Keratinocyte (primary cell): Measurements from ENCODE around the gene CRYGD. TPM values are rescaled to one million over a fixed set of nuclear protein-coding genes. Genes with fewer than 3 reads are reported as not detected.

ENCODE experiments used
- DNase-seq: peaks from one replicate; pipeline ENCODE4 v3.0.0-alpha.2; 2011; ENCODE audit warnings: low read depth, missing footprints, low spot score
- FAIRE-seq: peaks from 2 replicates; lab custom pipeline; 2011; peaks lifted over from hg19 to GRCh38; lab: Jason Lieb, UNC
- H2AFZ ChIP-seq: 2 replicates; pipeline ENCODE4 v1.6.0; 2012; ENCODE audit warnings: low read length, control low read depth, inconsistent platforms; ENCODE audit not compliant: control insufficient read depth
- H3K27ac ChIP-seq: 2 replicates; pipeline ENCODE4 v1.5.1; 2011; ENCODE audit warnings: low read length; ENCODE audit not compliant: control insufficient read depth, insufficient read depth
- H3K27me3 ChIP-seq: 3 replicates; pipeline ENCODE4 v1.6.0; 2011; ENCODE audit warnings: low read length; ENCODE audit not compliant: control insufficient read depth, insufficient read depth; ENCODE audit errors: extremely low read depth
- H3K36me3 ChIP-seq, 2 experiments: 2 replicates in 1 of 2; 3 replicates in 1 of 2; pipeline ENCODE4 v1.5.1; 2011; ENCODE audit warnings: low read length in 2 of 2, mild to moderate bottlenecking in 1 of 2; ENCODE audit not compliant: control insufficient read depth in 2 of 2, insufficient read depth in 2 of 2; ENCODE audit errors: extremely low read depth in 1 of 2
- H3K4me1 ChIP-seq: 3 replicates; pipeline ENCODE4 v1.5.1; 2011; ENCODE audit warnings: low read length; ENCODE audit not compliant: control insufficient read depth, insufficient read depth; ENCODE audit errors: extremely low read depth
- H3K4me2 ChIP-seq: 3 replicates; pipeline ENCODE4 v1.6.0; 2011; ENCODE audit warnings: low read depth, low read length; ENCODE audit not compliant: control insufficient read depth, insufficient read depth; ENCODE audit errors: extremely low read depth
- H3K4me3 ChIP-seq, 3 experiments: fragments of 200-600 bp in 1 of 3; sonication (generic) in 1 of 3; 2 replicates in 2 of 3; 3 replicates in 1 of 3; pipeline ENCODE4 v1.5.1; 2011 to 2016; ENCODE audit warnings: low read length in 3 of 3, mild to moderate bottlenecking in 3 of 3, control low read depth in 2 of 3, inconsistent platforms in 1 of 3, low read depth in 1 of 3, mixed read lengths in 1 of 3, mixed run types in 1 of 3, moderate library complexity in 1 of 3; ENCODE audit not compliant: control insufficient read depth in 2 of 3, insufficient read depth in 2 of 3; ENCODE audit errors: extremely low read depth in 1 of 3
- H3K79me2 ChIP-seq: 2 replicates; pipeline ENCODE4 v1.6.0; 2012; ENCODE audit warnings: low read length; ENCODE audit not compliant: control insufficient read depth, insufficient read depth
- H3K9ac ChIP-seq: 3 replicates; pipeline ENCODE4 v1.6.0; 2011; ENCODE audit warnings: low read length; ENCODE audit not compliant: control insufficient read depth, insufficient read depth; ENCODE audit errors: extremely low read depth
- H3K9me1 ChIP-seq: 3 replicates; pipeline ENCODE4 v1.6.0; 2011; ENCODE audit warnings: low read length; ENCODE audit not compliant: control insufficient read depth, insufficient read depth; ENCODE audit errors: extremely low read depth
- H3K9me3 ChIP-seq: 2 replicates; pipeline ENCODE4 v1.5.1; 2012; ENCODE audit warnings: low read depth, low read length; ENCODE audit not compliant: control insufficient read depth
- H4K20me1 ChIP-seq: 3 replicates; pipeline ENCODE4 v1.6.0; 2011; ENCODE audit warnings: low read length; ENCODE audit not compliant: control insufficient read depth, insufficient read depth; ENCODE audit errors: extremely low read depth
- CTCF ChIP-seq, 3 experiments: IDR thresholded peaks in 1 of 3; conservative IDR thresholded peaks in 1 of 3; optimal IDR thresholded peaks in 1 of 3; 2 replicates in 2 of 3; 3 replicates in 1 of 3; pipeline versions ENCODE3 to v1.5.1; 2011; ENCODE audit warnings: low read length in 3 of 3, mild to moderate bottlenecking in 3 of 3, moderate library complexity in 2 of 3, control low read depth in 1 of 3, inconsistent platforms in 1 of 3; ENCODE audit not compliant: insufficient read depth in 2 of 3; ENCODE audit errors: extremely low read depth in 1 of 3
- EZH2 ChIP-seq: IDR thresholded peaks from one replicate; pipeline ENCODE4 v1.6.1; 2012; ENCODE audit warnings: inconsistent platforms, mild to moderate bottlenecking, low read length, moderate library complexity
- dilution Hi-C: fragments of 300-500 bp; cut with MboI; formaldehyde crosslinking; loops from one replicate; pipeline ENCODE4 v1.7.0; 2020; ENCODE audit warnings: low sequenced_read_pairs; ENCODE audit not compliant: extremely low pct_ligation_motif_present
- polyA plus RNA-seq, 5 experiments: library from polyadenylated mRNA; depleted of rRNA in 3 of 5; stranded (reverse) in 3 of 5; stranded (forward) in 1 of 5; unstranded in 1 of 5; fragments of >200 nt; gene quantifications; 1 replicate in 1 of 5; 2 replicates in 3 of 5; 3 replicates in 1 of 5; pipeline versions ENCODE4 v1.2.1 to v1.2.3, GENCODE V29; 2011 to 2012; ENCODE audit warnings: missing spikeins in 2 of 5, low read depth in 1 of 5, low replicate concordance in 1 of 5

The CRYGD gene
- polyA plus RNA-seq, 1 donor (not counting 4 experiments of a cell fraction or from before 2014, with no cell fraction given) = not detected

GRCh38 chr2:208125251-208125650, 927 bp upstream of the CRYGD start:
- no peaks in the 10 kb centered on the region for H3K9me1 ChIP-seq
- peaks cover 7% of the 10 kb centered on the region for H3K4me1 ChIP-seq
- dilution Hi-C loops = no loop called here
- H3K27ac ChIP-seq = no peak overlapping the region
- H3K27me3 ChIP-seq = peaks cover 12% of the 10 kb centered on the region
- no peak for TF ChIP-seq CTCF (optimal IDR thresholded peaks at IDR 0.05 in 1 of 3, IDR thresholded peaks at IDR 0.05 in 1 of 3, conservative IDR thresholded peaks at IDR 0.05 in 1 of 3; ENCODE audit: extremely low read depth in 1 of 3, insufficient read depth in 2 of 3, low read length in 3 of 3)
- TF ChIP-seq EZH2 = no peak
- no peak overlapping the region for H3K4me2 ChIP-seq
- no peak overlapping the region for H3K9ac ChIP-seq
- no peak overlapping the region for H3K4me3 ChIP-seq
- H4K20me1 ChIP-seq = no peaks in the 10 kb centered on the region
- H2AFZ ChIP-seq = no peak overlapping the region
- FAIRE-seq (no peak), DNase-seq (no peak)
- H3K9me3 ChIP-seq = no peaks in the 10 kb centered on the region
- no peaks in the 10 kb centered on the region for H3K79me2 ChIP-seq
- no peaks in the 10 kb centered on the region for H3K36me3 ChIP-seq

GRCh38 chr2:208122248-208122647, 2.1 kb downstream of the CRYGD start:
- no peaks in the 10 kb centered on the region for H4K20me1 ChIP-seq
- dilution Hi-C loops = no loop called here
- DNase-seq (no peak), FAIRE-seq (no peak)
- H3K27me3 ChIP-seq = peaks cover 12% of the 10 kb centered on the region
- H3K9ac ChIP-seq = no peak overlapping the region
- no peaks in the 10 kb centered on the region for H3K9me1 ChIP-seq
- no peaks in the 10 kb centered on the region for H3K4me1 ChIP-seq
- no peaks in the 10 kb centered on the region for H3K9me3 ChIP-seq
- TF ChIP-seq CTCF (optimal IDR thresholded peaks at IDR 0.05 in 1 of 3, IDR thresholded peaks at IDR 0.05 in 1 of 3, conservative IDR thresholded peaks at IDR 0.05 in 1 of 3; ENCODE audit: extremely low read depth in 1 of 3, insufficient read depth in 2 of 3, low read length in 3 of 3) (no peak), EZH2 (no peak)
- no peak overlapping the region for H3K27ac ChIP-seq
- no peaks in the 10 kb centered on the region for H3K79me2 ChIP-seq
- no peak overlapping the region for H3K4me3 ChIP-seq
- H3K4me2 ChIP-seq = no peak overlapping the region
- no peaks in the 10 kb centered on the region for H3K36me3 ChIP-seq
- H2AFZ ChIP-seq = no peak overlapping the region
